ENCODE results near the gene C6orf62. TPM values are rescaled to one million over a fixed set of nuclear protein-coding genes. Genes with fewer than 3 reads are reported as not detected.

The C6orf62 gene
- polyA plus RNA-seq, 3 donors, result 45.5 to 78.8 (median 55.4) TPM

- H3K27ac ChIP-seq (ENCODE audit: low read depth in 1 of 2, low read length in 2 of 2), result no peak overlapping the region
- WGBS (ENCODE audit: insufficient coverage), result no CpG with 5 or more reads among the region's 1 CpG
- intact Hi-C loops (cut with micrococcal nuclease), result loop anchor here (2.0 to 10.0 kb wide), 2 partner anchors 113 to 259 kb away; no protein-coding TSS in a partner anchor
Observed at GRCh38 chr6:24694198-24694597, 24.8 kb downstream of the C6orf62 start.

GRCh38 chr6:24692848-24693592 is 25.9 kb downstream of the C6orf62 start:
- Mint-ChIP-seq H3K4me1 (no peaks in the 10 kb centered on the region), H3K36me3 (peaks cover 0 to 3% of the 10 kb centered on the region in 2 donors), H3K27ac (no peak overlapping the region), H3K27me3 (ENCODE audit: low read depth in 3 of 3) (no peaks in the 10 kb centered on the region), H3K9me3 (no peaks in the 10 kb centered on the region), H3K4me3 (no peak overlapping the region)
- Histone ChIP-seq H3K79me2 (ENCODE audit: insufficient read depth, low read length) (no peaks in the 10 kb centered on the region), H3K36me3 (replicated peaks in 1 of 2; ENCODE audit: control insufficient read depth in 1 of 2, insufficient read depth in 2 of 2, low read length in 2 of 2) (no peaks in the 10 kb centered on the region), H4K20me1 (ENCODE audit: insufficient read depth, low read length) (no peaks in the 10 kb centered on the region), H3K27me3 (ENCODE audit: control insufficient read depth in 2 of 2, insufficient read depth in 2 of 2, low read length in 2 of 2) (no peaks in the 10 kb centered on the region), H2AFZ (ENCODE audit: insufficient read depth, low read depth, low read length, poor library complexity, severe bottlenecking) (no peak overlapping the region), H3K9ac (ENCODE audit: insufficient read depth, low read length, poor library complexity, severe bottlenecking) (no peak overlapping the region), H3K4me1 (ENCODE audit: control insufficient read depth in 1 of 2, insufficient read depth in 2 of 2, low read length in 2 of 2) (no peaks in the 10 kb centered on the region), H3K27ac (ENCODE audit: low read depth in 1 of 2, low read length in 2 of 2) (no peak overlapping the region), H3K4me3 (replicated peaks in 1 of 3; ENCODE audit: low read depth in 2 of 3, low read length in 3 of 3) (no peak overlapping the region), H3K9me3 (replicated peaks in 1 of 2; ENCODE audit: control insufficient read depth in 1 of 2, insufficient read depth in 1 of 2, low read length in 2 of 2) (no peaks in the 10 kb centered on the region), H3K4me2 (replicated peaks; ENCODE audit: extremely low read depth, low read length, poor library complexity, severe bottlenecking) (no peak overlapping the region)
- WGBS (ENCODE audit: insufficient coverage), result no CpG with 5 or more reads among the region's 2 CpGs
- TF ChIP-seq, protein P1, sequence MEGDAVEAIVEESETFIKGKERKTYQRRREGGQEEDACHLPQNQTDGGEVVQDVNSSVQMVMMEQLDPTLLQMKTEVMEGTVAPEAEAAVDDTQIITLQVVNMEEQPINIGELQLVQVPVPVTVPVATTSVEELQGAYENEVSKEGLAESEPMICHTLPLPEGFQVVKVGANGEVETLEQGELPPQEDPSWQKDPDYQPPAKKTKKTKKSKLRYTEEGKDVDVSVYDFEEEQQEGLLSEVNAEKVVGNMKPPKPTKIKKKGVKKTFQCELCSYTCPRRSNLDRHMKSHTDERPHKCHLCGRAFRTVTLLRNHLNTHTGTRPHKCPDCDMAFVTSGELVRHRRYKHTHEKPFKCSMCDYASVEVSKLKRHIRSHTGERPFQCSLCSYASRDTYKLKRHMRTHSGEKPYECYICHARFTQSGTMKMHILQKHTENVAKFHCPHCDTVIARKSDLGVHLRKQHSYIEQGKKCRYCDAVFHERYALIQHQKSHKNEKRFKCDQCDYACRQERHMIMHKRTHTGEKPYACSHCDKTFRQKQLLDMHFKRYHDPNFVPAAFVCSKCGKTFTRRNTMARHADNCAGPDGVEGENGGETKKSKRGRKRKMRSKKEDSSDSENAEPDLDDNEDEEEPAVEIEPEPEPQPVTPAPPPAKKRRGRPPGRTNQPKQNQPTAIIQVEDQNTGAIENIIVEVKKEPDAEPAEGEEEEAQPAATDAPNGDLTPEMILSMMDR (IDR thresholded peaks at IDR 0.05), result no peak
- no peak for DNase-seq
- intact Hi-C loops (cut with micrococcal nuclease), result loop anchor here in 1 of 2 donors (10.0 kb wide), 1 partner anchor 258 kb away; no protein-coding TSS in a partner anchor

More at GRCh38 chr6:24694198-24694597, 24.8 kb downstream of the C6orf62 start:
- DNase-seq, result no peak
- no peaks in the 10 kb centered on the region for H3K9me3 Mint-ChIP-seq
- Histone ChIP-seq H3K36me3 (replicated peaks in 1 of 2; ENCODE audit: control insufficient read depth in 1 of 2, insufficient read depth in 2 of 2, low read length in 2 of 2) (no peaks in the 10 kb centered on the region), H3K4me2 (replicated peaks; ENCODE audit: extremely low read depth, low read length, poor library complexity, severe bottlenecking) (no peak overlapping the region), H3K4me3 (replicated peaks in 1 of 3; ENCODE audit: low read depth in 2 of 3, low read length in 3 of 3) (no peak overlapping the region), H2AFZ (ENCODE audit: insufficient read depth, low read depth, low read length, poor library complexity, severe bottlenecking) (no peak overlapping the region), H3K4me1 (ENCODE audit: control insufficient read depth in 1 of 2, insufficient read depth in 2 of 2, low read length in 2 of 2) (no peaks in the 10 kb centered on the region), H3K9ac (ENCODE audit: insufficient read depth, low read length, poor library complexity, severe bottlenecking) (no peak overlapping the region), H3K9me3 (replicated peaks in 1 of 2; ENCODE audit: control insufficient read depth in 1 of 2, insufficient read depth in 1 of 2, low read length in 2 of 2) (no peaks in the 10 kb centered on the region), H3K79me2 (ENCODE audit: insufficient read depth, low read length) (no peaks in the 10 kb centered on the region), H3K27me3 (ENCODE audit: control insufficient read depth in 2 of 2, insufficient read depth in 2 of 2, low read length in 2 of 2) (no peaks in the 10 kb centered on the region), H4K20me1 (ENCODE audit: insufficient read depth, low read length) (no peaks in the 10 kb centered on the region)
- H3K27ac Mint-ChIP-seq, result no peak overlapping the region
- peaks cover 0 to 3% of the 10 kb centered on the region in 2 donors for H3K36me3 Mint-ChIP-seq
- no peak overlapping the region for H3K4me3 Mint-ChIP-seq
- TF ChIP-seq, protein P1 (IDR thresholded peaks at IDR 0.05), result no peak
- no peaks in the 10 kb centered on the region for H3K4me1 Mint-ChIP-seq
- H3K27me3 Mint-ChIP-seq (ENCODE audit: low read depth in 3 of 3), result no peaks in the 10 kb centered on the region
